K562 (cell line): ENCODE measurements around the gene PLD6. TPM values are rescaled to one million over a fixed set of nuclear protein-coding genes. Genes with fewer than 3 reads are reported as not detected.
A peak's percentile ranks its signal among the peaks of the same experiment; 100 is the strongest.

Source experiments
- ATAC-seq: fragments of 200-7000 bp; cut with Tn5 transposase; 3 replicates; pipeline ENCODE4 v1.9.1; 2020; ENCODE audit warnings: moderate library complexity
- BruUV-seq: library from RNA; stranded (reverse); fragments of 400-500 nt; replicated peaks from 2 replicates; lab custom pipeline; 2021; lab: Mats Ljungman, UMichigan
- CTCF ChIA-PET: fragments of 300-600 bp; formaldehyde crosslinking; extraction: SDS; loops from one replicate; lab custom pipeline; 2021; ENCODE audit warnings: low intra/inter-chr PET ratio; lab: Yijun Ruan, JAX
- POLR2A ChIA-PET: fragments of 300-600, 350-650 bp; sonication (Branson Sonifier 250); formaldehyde crosslinking; extraction: SDS; loops from one replicate; lab custom pipeline; 2021; ENCODE audit warnings: antibody characterized with exemption, inconsistent platforms; lab: Yijun Ruan, JAX
- DNase-seq, 4 experiments: peaks; one replicate each; pipeline versions ENCODE4 v3.0.0 to v3.0.0-alpha.2; 2011 to 2018; ENCODE audit warnings: low spot score in 3 of 4, mixed read lengths in 3 of 4; ENCODE audit errors: extremely low read depth in 1 of 4
- FAIRE-seq: peaks from 2 replicates; lab custom pipeline; 2011; peaks lifted over from hg19 to GRCh38; lab: Jason Lieb, UNC
- H2AFZ ChIP-seq: 2 replicates; pipeline ENCODE4 v1.6.0; 2011; ENCODE audit warnings: low read depth, low read length, control low read depth, inconsistent platforms
- H3K27ac ChIP-seq: fragments of 200-600 bp; 3 replicates; pipeline ENCODE4 v1.8.0; 2011; ENCODE audit warnings: low read depth, mild to moderate bottlenecking, control low read depth, inconsistent platforms, low read length, moderate library complexity, mixed read lengths; ENCODE audit errors: extremely low read depth
- H3K27me3 ChIP-seq, 2 experiments: fragments of 300-600 bp in 1 of 2; 2 replicates in 1 of 2; 3 replicates in 1 of 2; pipeline versions ENCODE4 v1.6.0 to v1.8.0; 2011; ENCODE audit warnings: inconsistent platforms in 2 of 2, low read length in 2 of 2, mild to moderate bottlenecking in 1 of 2, mixed read lengths in 1 of 2, moderate library complexity in 1 of 2; ENCODE audit not compliant: control insufficient read depth in 2 of 2, insufficient read depth in 2 of 2
- H3K36me3 ChIP-seq: fragments of 300-600 bp; 3 replicates; pipeline ENCODE4 v1.8.0; 2011; ENCODE audit warnings: mild to moderate bottlenecking, low read length, inconsistent platforms; ENCODE audit not compliant: control insufficient read depth, insufficient read depth
- H3K4me1 ChIP-seq, 2 experiments: fragments of 200-600 bp in 1 of 2; replicated peaks in 1 of 2; 2 replicates in 1 of 2; 3 replicates in 1 of 2; pipeline versions ENCODE4 v1.5.1 to v1.8.0; 2011; ENCODE audit warnings: inconsistent platforms in 2 of 2, low read length in 2 of 2, mild to moderate bottlenecking in 1 of 2, mixed read lengths in 1 of 2, moderate library complexity in 1 of 2; ENCODE audit not compliant: control insufficient read depth in 2 of 2, insufficient read depth in 2 of 2
- H3K4me2 ChIP-seq: 2 replicates; pipeline ENCODE4 v1.6.1; 2011; ENCODE audit warnings: low read length, control low read depth, inconsistent platforms, mixed read lengths; ENCODE audit not compliant: insufficient read depth
- H3K4me3 ChIP-seq: fragments of 200-600 bp; sonication (generic), shearing (Covaris generic); 2 replicates; pipeline ENCODE4 v1.5.1; 2016; ENCODE audit warnings: control low read depth, inconsistent platforms
- H3K79me2 ChIP-seq: fragments of 200-600 bp; 3 replicates; pipeline ENCODE4 v1.8.0; 2011; ENCODE audit warnings: low read length, inconsistent platforms; ENCODE audit not compliant: control insufficient read depth, insufficient read depth
- H3K9ac ChIP-seq, 2 experiments: 2 replicates each; pipeline versions ENCODE4 v1.6.0 to v1.6.1; 2011; ENCODE audit warnings: low read depth in 2 of 2, low read length in 2 of 2, control low read depth in 1 of 2, inconsistent platforms in 1 of 2, mild to moderate bottlenecking in 1 of 2, mixed read lengths in 1 of 2; ENCODE audit not compliant: insufficient read depth in 1 of 2
- H3K9me1 ChIP-seq: one replicate; pipeline ENCODE4 v1.6.0; 2011; ENCODE audit warnings: inconsistent platforms, mild to moderate bottlenecking, low read length, moderate library complexity; ENCODE audit not compliant: control insufficient read depth, insufficient read depth
- H3K9me3 ChIP-seq: replicated peaks from 2 replicates; pipeline ENCODE4 v1.5.1; 2011; ENCODE audit warnings: low read depth, low read length, inconsistent platforms; ENCODE audit not compliant: control insufficient read depth, insufficient read depth
- H4K20me1 ChIP-seq: replicated peaks from 2 replicates; pipeline ENCODE4 v1.6.1; 2011; ENCODE audit warnings: low read length, inconsistent platforms, mixed read lengths; ENCODE audit not compliant: control insufficient read depth, insufficient read depth
- ARHGAP35 ChIP-seq: fragments of 450-650 bp; IDR thresholded peaks from 2 replicates; pipeline ENCODE4 v1.6.1; 2018; ENCODE audit not compliant: partially characterized antibody
- CHD2 ChIP-seq: IDR thresholded peaks from 2 replicates; pipeline ENCODE4 v1.6.1; 2011; ENCODE audit warnings: low read depth, low read length
- ETV1 ChIP-seq: fragments of 450-650 bp; conservative IDR thresholded peaks from 2 replicates; pipeline ENCODE4 v1.6.1; 2016; ENCODE audit warnings: missing genetic modification characterization, control low read depth, low read depth, missing compliant biosample characterization
- ETV6 ChIP-seq, 3 experiments: fragments of 150-350 bp in 1 of 3; sonication (generic) in 1 of 3; formaldehyde crosslinking in 1 of 3; IDR thresholded peaks; 2 replicates each; pipeline versions ENCODE4 v1.6.1 to v1.8.0; 2014 to 2022; ENCODE audit warnings: borderline replicate concordance in 2 of 3, low read depth in 2 of 3, antibody characterized with exemption in 1 of 3, low read length in 1 of 3, mild to moderate bottlenecking in 1 of 3, missing genetic modification reagents in 1 of 3
- GABPB2 ChIP-seq: fragments of 250-450 bp; sonication (Bioruptor Pico); conservative IDR thresholded peaks from 2 replicates; pipeline ENCODE4 v1.5.1; 2021; ENCODE audit warnings: mild to moderate bottlenecking
- MAZ ChIP-seq, 2 experiments: fragments of 450-650 bp in 1 of 2; sonication (generic) in 1 of 2; formaldehyde crosslinking; IDR thresholded peaks in 1 of 2; conservative IDR thresholded peaks in 1 of 2; 2 replicates each; pipeline versions ENCODE4 v1.4.0 to v1.5.0; 2020; ENCODE audit warnings: mild to moderate bottlenecking in 1 of 2, missing genetic modification reagents in 1 of 2
- RBFOX2 ChIP-seq: fragments of 200-400 bp; formaldehyde crosslinking; IDR thresholded peaks from 2 replicates; pipeline ENCODE4 v1.6.1; 2017; ENCODE audit warnings: low read depth, mild to moderate bottlenecking, low read length, moderate library complexity
- ZNF23 ChIP-seq: fragments of 250-450 bp; sonication (Bioruptor Pico); IDR thresholded peaks from 2 replicates; pipeline ENCODE4 v1.4.0; 2020; ENCODE audit warnings: mild to moderate bottlenecking
- WGBS: fragments of 100-300 bp; shearing (Covaris generic); methylation state at CpG from one replicate; pipeline ENCODE4 v1.1.6; 2016; ENCODE audit warnings: low coverage, mixed read lengths; ENCODE audit not compliant: insufficient coverage; ENCODE audit errors: missing lambda C conversion rate; 5-methylcytosine and 5-hydroxymethylcytosine counted together
- in situ Hi-C: fragments of 300-500 bp; cut with MboI; formaldehyde crosslinking; loops from 4 replicates; pipeline ENCODE4 v1.15.0; 2018; ENCODE audit warnings: inconsistent platforms, mixed read lengths
- intact Hi-C: fragments of 100-400 bp; cut with micrococcal nuclease; formaldehyde crosslinking; loops from 2 replicates; pipeline ENCODE4 v1.14.2; 2022
- polyA plus RNA-seq, 8 experiments: library from polyadenylated mRNA; depleted of rRNA in 4 of 8; stranded (reverse) in 5 of 8; unstranded in 3 of 8; fragments of >200 nt; fragmentation: Nextera tagmentation in 2 of 8; fragmentation: Illumina TruSeq in 1 of 8; extraction: Ambion mirVana in 2 of 8; extraction: Trizol in 1 of 8; gene quantifications; 2 replicates each; pipeline versions ENCODE4 v1.2.1 to v1.2.3, GENCODE V29; 2011 to 2014; ENCODE audit warnings: inconsistent platforms in 1 of 8, missing spikeins in 1 of 8
- total RNA-seq, 7 experiments: library from RNA; depleted of rRNA in 6 of 7; stranded (reverse); fragments of >200 nt in 6 of 7; fragmentation: Illumina TruSeq in 2 of 7; extraction: Trizol in 2 of 7; gene quantifications; 2 replicates each; pipeline versions ENCODE4 v1.2.1 to v1.2.3, GENCODE V29; 2011 to 2021; ENCODE audit warnings: low replicate concordance in 1 of 7

Gene PLD6
- total and polyA plus RNA-seq, 9 of the 15 experiments (the other 6 are each of a cell fraction or from before 2014, with no cell fraction given), result 3.6 to 15.6 (median 10.0) TPM

DNA sequence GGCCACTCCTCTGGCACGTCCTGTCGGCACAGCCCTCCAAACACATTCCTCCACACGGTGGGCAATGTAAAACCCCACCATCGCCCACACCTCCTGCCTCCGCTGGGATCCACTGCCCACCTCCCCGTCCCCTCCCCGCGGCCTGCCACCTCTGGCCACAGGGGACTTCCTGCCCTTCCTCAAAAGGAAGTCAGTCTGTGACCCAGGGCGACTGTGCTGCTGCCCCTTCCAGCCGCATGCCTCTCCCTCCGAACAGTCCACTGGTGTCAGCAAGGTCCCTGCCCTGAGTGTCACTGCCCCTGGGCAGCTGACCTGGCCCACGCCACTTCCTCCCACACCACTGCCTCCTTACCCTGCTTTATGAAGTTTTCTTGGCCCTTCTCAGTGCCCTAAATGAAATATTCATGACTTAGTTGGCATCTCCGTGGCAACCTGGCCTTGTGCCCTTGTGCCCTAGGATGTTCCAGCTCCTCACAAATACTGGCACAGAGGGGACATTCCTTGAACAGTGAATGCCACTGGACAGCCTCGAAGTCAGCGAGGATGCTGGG is 2.0 kb downstream of the PLD6 start:
- CTCF ChIA-PET, result no interaction called here
- H3K9me1 ChIP-seq, result no peaks in the 10 kb centered on the region
- no peaks in the 10 kb centered on the region for H3K27me3 ChIP-seq
- H3K4me1 ChIP-seq, result peaks cover 10 to 39% of the 10 kb centered on the region in 2 experiments; a peak in 4 of 5 replicates
- FAIRE-seq, result no peak
- no TSS peak for BruUV-seq
- peak overlapping the region; percentile 92 for H3K27ac ChIP-seq
- POLR2A ChIA-PET, result interaction anchor here (0.8 kb wide), 1 partner anchor 16 kb away, joined by 3 read pairs; no protein-coding TSS in a partner anchor
- intact Hi-C loops (no loop called here), in situ Hi-C loops (no loop called here)
- no peaks in the 10 kb centered on the region for H3K9me3 ChIP-seq
- H3K4me3 ChIP-seq, result peak overlapping the region; percentile 66
- H3K4me2 ChIP-seq, result peak overlapping the region; percentile 84
- H3K79me2 ChIP-seq, result peaks cover 47% of the 10 kb centered on the region
- no peak overlapping the region for H2AFZ ChIP-seq
- no peak for DNase-seq
- peak overlapping the region; percentile 88 to 97 for H3K9ac ChIP-seq
- no peaks in the 10 kb centered on the region for H4K20me1 ChIP-seq
- no peak for TF ChIP-seq ZNF23 (CRISPR knock-in tag)
- TF ChIP-seq GABPB2 (CRISPR knock-in tag), result no peak
- no peak for TF ChIP-seq ETV1 (tag)
- 0 out of 2 replicates have a peak, but pooled peaks have one; percentile 12 for TF ChIP-seq RBFOX2
- no peak for TF ChIP-seq ETV6 (IDR thresholded peaks at IDR 0.05; ENCODE audit: borderline replicate concordance in 1 of 2, low read depth in 2 of 2, low read length in 1 of 2)
- TF ChIP-seq ETV6 (CRISPR knock-in tag; IDR thresholded peaks at IDR 0.05; ENCODE audit: borderline replicate concordance), result no peak
- no peak for TF ChIP-seq MAZ (CRISPR knock-in tag; conservative IDR thresholded peaks at IDR 0.05 in 1 of 2, IDR thresholded peaks at IDR 0.05 in 1 of 2)
- no peak for TF ChIP-seq CHD2
- TF ChIP-seq ARHGAP35, result no peak
- no peak for ATAC-seq
- H3K36me3 ChIP-seq, result peaks cover 48% of the 10 kb centered on the region; the same call in 2 of the 3 replicates
- 31% methylated on average over 12 of the region's 15 CpGs for WGBS
